H1 (cell line): ENCODE results near the gene NT5C. TPM values are rescaled to one million over a fixed set of nuclear protein-coding genes. Genes with fewer than 3 reads are reported as not detected.
A peak's percentile ranks its signal among the peaks of the same experiment; 100 is the strongest.

Experiments used
- CTCF ChIA-PET: fragments of 300-600 bp; sonication (Branson Sonifier 250); formaldehyde crosslinking; loops from one replicate; lab custom pipeline; 2021; ENCODE audit not compliant: partially characterized antibody; lab: Charles Lee
- POLR2A ChIA-PET: fragments of 300-600 bp; sonication (Branson Sonifier 250); formaldehyde crosslinking; loops from one replicate; lab custom pipeline; 2021; ENCODE audit warnings: inconsistent platforms; ENCODE audit not compliant: partially characterized antibody; lab: Charles Lee
- DNase-seq, 2 experiments: peaks; one replicate each; pipeline versions ENCODE4 v3.0.0 to v3.0.0-alpha.2; 2010 to 2022; ENCODE audit warnings: low spot score in 2 of 2, low read depth in 1 of 2, mixed read lengths in 1 of 2
- FAIRE-seq: peaks from 2 replicates; lab custom pipeline; 2011; peaks lifted over from hg19 to GRCh38; lab: Jason Lieb, UNC
- H2AFZ ChIP-seq: 2 replicates; pipeline ENCODE4 v1.8.1; 2012; ENCODE audit warnings: low read length, inconsistent platforms
- H2AK5ac ChIP-seq: 2 replicates; pipeline ENCODE4 v1.6.1; 2013; ENCODE audit warnings: low read depth, low read length
- H2BK120ac ChIP-seq: replicated peaks from 2 replicates; pipeline ENCODE3; 2013; ENCODE audit warnings: low read depth, low read length, inconsistent platforms
- H2BK12ac ChIP-seq: 2 replicates; pipeline ENCODE4 v1.6.1; 2013; ENCODE audit warnings: low read depth, low read length
- H2BK15ac ChIP-seq: 2 replicates; pipeline ENCODE4 v1.6.1; 2013; ENCODE audit warnings: low read length
- H2BK20ac ChIP-seq: 2 replicates; pipeline ENCODE4 v1.6.1; 2013; ENCODE audit warnings: low read length
- H2BK5ac ChIP-seq: 2 replicates; pipeline ENCODE4 v1.6.1; 2013; ENCODE audit warnings: low read depth, low read length
- H3K14ac ChIP-seq: 2 replicates; pipeline ENCODE4 v1.6.1; 2013; ENCODE audit warnings: inconsistent platforms; ENCODE audit not compliant: insufficient read length
- H3K18ac ChIP-seq: 2 replicates; pipeline ENCODE4 v1.6.1; 2013; ENCODE audit warnings: low read length; ENCODE audit errors: extremely low read depth
- H3K23ac ChIP-seq: 2 replicates; pipeline ENCODE4 v1.6.1; 2013; ENCODE audit warnings: inconsistent platforms; ENCODE audit not compliant: insufficient read length
- H3K23me2 ChIP-seq: 2 replicates; pipeline ENCODE4 v1.6.1; 2013; ENCODE audit warnings: low read depth, low read length
- H3K27ac ChIP-seq: 2 replicates; pipeline ENCODE4 v1.6.1; 2011; ENCODE audit warnings: low read depth, low read length, inconsistent platforms
- H3K27me3 ChIP-seq, 4 experiments: replicated peaks in 1 of 4; 1 replicate in 1 of 4; 2 replicates in 3 of 4; pipeline versions ENCODE4 v1.6.1 to v1.8.1; 2011 to 2013; ENCODE audit warnings: low read length in 3 of 4, mild to moderate bottlenecking in 3 of 4, inconsistent platforms in 2 of 4, mixed read lengths in 2 of 4, moderate library complexity in 1 of 4; ENCODE audit not compliant: control insufficient read depth in 3 of 4, insufficient read depth in 3 of 4; ENCODE audit errors: extremely low read depth in 1 of 4
- H3K36me3 ChIP-seq, 4 experiments: 2 replicates each; pipeline versions ENCODE4 v1.6.1 to v1.8.1; 2011 to 2013; ENCODE audit warnings: mild to moderate bottlenecking in 4 of 4, low read length in 3 of 4, moderate library complexity in 2 of 4, control low read depth in 1 of 4, inconsistent platforms in 1 of 4; ENCODE audit not compliant: insufficient read depth in 4 of 4, control insufficient read depth in 2 of 4
- H3K4ac ChIP-seq: replicated peaks from 2 replicates; pipeline ENCODE3; 2013; ENCODE audit warnings: low read length, low read depth, mixed read lengths, inconsistent platforms; ENCODE audit not compliant: insufficient read length
- H3K4me1 ChIP-seq, 4 experiments: replicated peaks in 1 of 4; 1 replicate in 1 of 4; 2 replicates in 3 of 4; pipeline versions ENCODE4 v1.6.1 to v1.8.1; 2011 to 2013; ENCODE audit warnings: low read length in 3 of 4, inconsistent platforms in 2 of 4, mixed read lengths in 1 of 4; ENCODE audit not compliant: insufficient read depth in 4 of 4, control insufficient read depth in 3 of 4
- H3K4me2 ChIP-seq, 2 experiments: 2 replicates each; pipeline versions ENCODE4 v1.6.1 to v1.8.1; 2011 to 2013; ENCODE audit warnings: low read depth in 2 of 2, low read length in 2 of 2, control low read depth in 1 of 2, inconsistent platforms in 1 of 2, mild to moderate bottlenecking in 1 of 2; ENCODE audit not compliant: insufficient read depth in 1 of 2
- H3K4me3 ChIP-seq, 4 experiments: fragments of 200-600, 300-600 bp in 1 of 4; sonication (generic), shearing (Covaris generic), sonication (Bioruptor Twin) in 1 of 4; 2 replicates each; pipeline versions ENCODE4 v1.5.1 to v1.8.1; 2011 to 2016; ENCODE audit warnings: low read length in 4 of 4, low read depth in 3 of 4, control low read depth in 2 of 4, inconsistent platforms in 2 of 4, mild to moderate bottlenecking in 2 of 4, mixed read lengths in 1 of 4, moderate library complexity in 1 of 4; ENCODE audit not compliant: insufficient read depth in 2 of 4; ENCODE audit errors: extremely low read depth in 1 of 4
- H3K56ac ChIP-seq: replicated peaks from 2 replicates; pipeline ENCODE3; 2013; ENCODE audit warnings: low read depth, mild to moderate bottlenecking, mixed read lengths, low read length, inconsistent platforms; ENCODE audit not compliant: insufficient read length
- H3K79me1 ChIP-seq: 2 replicates; pipeline ENCODE4 v1.6.1; 2013; ENCODE audit warnings: low read depth, low read length, control low read depth
- H3K79me2 ChIP-seq, 2 experiments: 2 replicates each; pipeline versions ENCODE4 v1.6.1 to v1.8.1; 2012 to 2013; ENCODE audit warnings: low read length in 2 of 2, mild to moderate bottlenecking in 2 of 2, inconsistent platforms in 1 of 2; ENCODE audit not compliant: insufficient read depth in 2 of 2, control insufficient read depth in 1 of 2
- H3K9ac ChIP-seq, 4 experiments: replicated peaks in 1 of 4; 1 replicate in 1 of 4; 2 replicates in 3 of 4; pipeline versions ENCODE4 v1.6.1 to v1.8.1; 2011 to 2013; ENCODE audit warnings: low read depth in 3 of 4, low read length in 3 of 4, control low read depth in 2 of 4, mild to moderate bottlenecking in 2 of 4, moderate library complexity in 2 of 4, inconsistent platforms in 1 of 4; ENCODE audit errors: extremely low read depth in 1 of 4
- H3K9me3 ChIP-seq, 2 experiments: 2 replicates each; pipeline versions ENCODE4 v1.6.1 to v1.8.1; 2012 to 2013; ENCODE audit warnings: mild to moderate bottlenecking in 2 of 2, moderate library complexity in 2 of 2, control low read depth in 1 of 2, inconsistent platforms in 1 of 2, low read depth in 1 of 2, low read length in 1 of 2, mixed read lengths in 1 of 2; ENCODE audit not compliant: insufficient read depth in 2 of 2
- H4K20me1 ChIP-seq, 2 experiments: replicated peaks in 1 of 2; 2 replicates each; pipeline versions ENCODE3 to v1.8.1; 2011 to 2013; ENCODE audit warnings: inconsistent platforms in 2 of 2, low read length in 2 of 2, mild to moderate bottlenecking in 1 of 2; ENCODE audit not compliant: insufficient read depth in 2 of 2, control insufficient read depth in 1 of 2
- H4K5ac ChIP-seq: 2 replicates; pipeline ENCODE4 v1.6.1; 2013; ENCODE audit warnings: low read length, low read depth, mixed read lengths, inconsistent platforms; ENCODE audit not compliant: insufficient read length
- H4K8ac ChIP-seq: 2 replicates; pipeline ENCODE4 v1.8.0; 2013; ENCODE audit warnings: mild to moderate bottlenecking, moderate library complexity, low read length, inconsistent platforms; ENCODE audit not compliant: insufficient read depth; ENCODE audit errors: extremely low read depth
- H4K91ac ChIP-seq: replicated peaks from 2 replicates; pipeline ENCODE3; 2013; ENCODE audit warnings: low read length, mixed read lengths, inconsistent platforms; ENCODE audit not compliant: insufficient read length
- CEBPB ChIP-seq: IDR thresholded peaks from 2 replicates; pipeline ENCODE4 v1.6.1; 2012; ENCODE audit warnings: low read depth, low read length
- WGBS, 2 experiments: shearing (Covaris generic) in 1 of 2; methylation state at CpG; one replicate each; pipeline versions ENCODE4 v1.1.6 to v1.1.7; 2013 to 2015; ENCODE audit warnings: low lambda C conversion rate in 2 of 2, mixed read lengths in 2 of 2, inconsistent platforms in 1 of 2, low coverage in 1 of 2, missing lambda C conversion rate in 1 of 2; ENCODE audit not compliant: insufficient replicate concordance in 2 of 2, insufficient coverage in 1 of 2, insufficient read length in 1 of 2; ENCODE audit errors: extremely low coverage in 1 of 2, missing lambda C conversion rate in 1 of 2; 5-methylcytosine and 5-hydroxymethylcytosine counted together
- polyA plus RNA-seq, 7 experiments: library from polyadenylated mRNA; depleted of rRNA in 3 of 7; stranded (reverse) in 5 of 7; unstranded in 2 of 7; fragments of >200 nt in 5 of 7; fragments of 200-250 nt in 2 of 7; gene quantifications; 1 replicate in 5 of 7; 2 replicates in 1 of 7; 4 replicates in 1 of 7; pipeline versions ENCODE4 v1.2.1 to v1.2.3, GENCODE V29; 2011 to 2013; ENCODE audit warnings: missing spikeins in 2 of 7, mixed read lengths in 2 of 7
- total RNA-seq: library from RNA; stranded (reverse); fragmentation: NEBNext Ultra II Directional; extraction: Animal tissue kit (Norgen Biotek cat#: 25700); gene quantifications from 2 replicates; pipeline ENCODE4 v1.2.1, GENCODE V29; 2021

Gene NT5C
- total and polyA plus RNA-seq, 2 of the 8 experiments (the other 6 are each of a cell fraction or from before 2014, with no cell fraction given) = 52.1 to 66.4 TPM

- Histone ChIP-seq H4K5ac (no peak overlapping the region), H2BK5ac (no peak overlapping the region), H3K56ac (no peak overlapping the region), H3K18ac (no peak overlapping the region), H3K27me3 (no peaks in the 10 kb centered on the region), H3K79me2 (peaks cover 0 to 7% of the 10 kb centered on the region in 2 experiments; a peak in 2 of 4 replicates), H3K4me3 (no peak overlapping the region), H2BK120ac (no peak overlapping the region), H2BK12ac (no peak overlapping the region), H2AFZ (no peak overlapping the region), H3K36me3 (peaks cover 0 to 3% (median 1%) of the 10 kb centered on the region in 4 experiments; a peak in 3 of 8 replicates), H3K27ac (no peak overlapping the region), H3K4me1 (peaks cover 0 to 17% (median 12%) of the 10 kb centered on the region in 4 experiments; a peak in 6 of 7 replicates), H2AK5ac (0 out of 2 replicates have a peak overlapping the region, but pooled peaks have one; percentile 13), H3K9ac (no peak overlapping the region), H3K23me2 (peaks cover 4% of the 10 kb centered on the region), H3K4me2 (no peak overlapping the region), H4K20me1 (peaks cover 0 to 5% of the 10 kb centered on the region in 2 experiments), H2BK20ac (no peak overlapping the region), H4K8ac (no peak overlapping the region; the same call in 1 of the 2 replicates), H3K79me1 (peaks cover 7% of the 10 kb centered on the region), H2BK15ac (no peak overlapping the region), H3K14ac (no peak overlapping the region), H3K9me3 (no peaks in the 10 kb centered on the region; a peak in 1 of 4 replicates), H4K91ac (no peak overlapping the region), H3K4ac (no peak overlapping the region), H3K23ac (no peak overlapping the region)
- no peak for FAIRE-seq
- CTCF ChIA-PET = interaction anchor here (0.6 to 6.8 kb wide), 9 partner anchors 11 to 176 kb away, joined by 3 to 60 read pairs (median 4); partner anchors contain the start of genes MIF4GD and NT5C
- DNase-seq = no peak
- POLR2A ChIA-PET = interaction anchor here (0.9 to 1.4 kb wide), 6 partner anchors 16 to 60 kb away, joined by 3 to 5 read pairs (median 3); partner anchors contain the start of gene JPT1
- whole genome bisulfite sequencing, 2 experiments = 92% methylated on average over 16 of the region's 16 CpGs; no CpG with 5 or more reads in 1 of the 2 experiments
- TF ChIP-seq CEBPB = no peak
These were observed 36.6 kb downstream of the NT5C start for GRCh38 chr17:75094871-75095399.
